GM18867 (cell line): Measurements from ENCODE around the gene ID2.

Experiments
- ATAC-seq: cut with Tn5 transposase; IDR thresholded peaks from one replicate; pipeline ENCODE4 v1.9.1; 2021; ENCODE audit warnings: mild to moderate bottlenecking, moderate library complexity; ENCODE audit not compliant: unreplicated experiment

ID2 gene

GRCh38 chr2:8667896-8668512 lies 13.9 kb upstream of the ID2 start:
- ATAC-seq = no peak

- no peak for ATAC-seq
Observed at GRCh38 chr2:8669157-8669817, 12.6 kb upstream of the ID2 start.

- no peak for ATAC-seq
Observed at GRCh38 chr2:8670580-8670979, 11.3 kb upstream of the ID2 start.

- ATAC-seq = no peak
Observed at GRCh38 chr2:8671176-8671575, 10.7 kb upstream of the ID2 start.

GRCh38 chr2:8671802-8672201 lies 10.1 kb upstream of the ID2 start:
- ATAC-seq = no peak

GRCh38 chr2:8672940-8673339 lies 8.9 kb upstream of the ID2 start:
- no peak for ATAC-seq

- ATAC-seq = no peak
Observed at GRCh38 chr2:8673381-8673780, 8.5 kb upstream of the ID2 start.

GRCh38 chr2:8674420-8675009 lies 7.3 kb upstream of the ID2 start:
- ATAC-seq = no peak

- ATAC-seq = no peak
Observed at GRCh38 chr2:8675543-8675942, 6.3 kb upstream of the ID2 start.

GRCh38 chr2:8676191-8676920 lies 5.5 kb upstream of the ID2 start:
- ATAC-seq = no peak

- ATAC-seq = no peak
Observed at GRCh38 chr2:8676921-8677645, 4.8 kb upstream of the ID2 start.

- ATAC-seq = no peak
Observed at GRCh38 chr2:8677646-8678592, 3.9 kb upstream of the ID2 start.

GRCh38 chr2:8678731-8679566 lies 2.9 kb upstream of the ID2 start:
- ATAC-seq = peak; percentile 70

- no peak for ATAC-seq
Observed at GRCh38 chr2:8679567-8679826, 2.4 kb upstream of the ID2 start.

- ATAC-seq = no peak
Observed at GRCh38 chr2:8679827-8680731, 1.8 kb upstream of the ID2 start.

GRCh38 chr2:8680822-8681760 lies 765 bp upstream of the ID2 start:
- peak; percentile 7 for ATAC-seq
